DMS53 (cell line): ENCODE results near the gene ARVCF.

Experiments used
- DNase-seq: peaks from one replicate; lab custom pipeline; 2025; lab: John Stamatoyannopoulos, UW

ARVCF gene

DNA sequence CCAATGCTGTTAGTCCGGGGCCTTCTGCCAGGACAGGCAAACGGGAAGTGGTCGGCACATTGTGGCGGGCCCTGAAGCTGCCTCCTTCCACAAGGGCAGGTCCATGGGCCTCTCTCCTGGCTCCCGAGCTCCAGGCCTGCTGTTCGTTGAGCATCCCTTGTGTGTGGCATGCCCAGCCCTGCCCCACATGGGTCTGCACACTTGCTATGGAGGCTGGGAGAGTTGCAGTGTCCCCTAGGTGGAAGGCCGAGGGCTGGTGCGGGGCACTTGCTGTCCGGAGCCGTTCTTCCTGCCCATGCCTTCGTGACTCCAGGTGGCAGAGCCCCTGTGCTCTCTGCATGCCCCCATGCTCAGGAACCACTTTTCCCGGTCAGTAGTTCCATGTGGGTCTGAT is 37.4 kb upstream of the ARVCF start:
- DNase-seq, result no peak

DNA sequence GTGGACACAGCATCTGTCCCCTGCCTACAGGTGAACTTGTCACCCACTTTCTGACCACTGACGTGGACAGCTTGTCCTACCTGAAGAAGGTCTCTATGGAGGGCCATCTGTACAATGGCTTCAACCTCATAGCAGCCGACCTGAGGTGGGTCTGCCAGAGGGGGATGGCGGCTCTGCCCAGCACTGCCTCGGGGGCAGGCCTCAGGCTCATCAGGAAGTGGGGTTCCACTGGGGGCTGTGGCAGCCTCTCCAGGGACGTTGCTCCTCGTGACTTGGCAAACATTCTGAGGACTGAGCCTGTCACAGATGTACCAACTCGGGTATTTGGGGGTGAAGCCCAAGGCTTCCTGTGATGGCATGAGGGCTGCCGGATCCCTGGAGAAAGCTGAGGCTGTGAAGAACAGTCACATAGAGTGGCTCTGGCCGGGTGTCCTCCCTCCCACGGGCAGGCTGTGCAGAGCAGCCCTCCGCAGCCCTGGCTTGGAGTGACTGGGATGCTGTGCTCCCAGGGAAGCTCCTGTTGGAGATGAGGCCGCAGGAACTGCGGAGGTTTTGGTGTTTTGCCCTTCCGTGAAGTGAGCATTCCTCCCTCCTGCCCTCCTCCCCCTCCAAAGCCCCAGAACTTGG is 36.9 kb upstream of the ARVCF start:
- DNase-seq, result no peak

DNA sequence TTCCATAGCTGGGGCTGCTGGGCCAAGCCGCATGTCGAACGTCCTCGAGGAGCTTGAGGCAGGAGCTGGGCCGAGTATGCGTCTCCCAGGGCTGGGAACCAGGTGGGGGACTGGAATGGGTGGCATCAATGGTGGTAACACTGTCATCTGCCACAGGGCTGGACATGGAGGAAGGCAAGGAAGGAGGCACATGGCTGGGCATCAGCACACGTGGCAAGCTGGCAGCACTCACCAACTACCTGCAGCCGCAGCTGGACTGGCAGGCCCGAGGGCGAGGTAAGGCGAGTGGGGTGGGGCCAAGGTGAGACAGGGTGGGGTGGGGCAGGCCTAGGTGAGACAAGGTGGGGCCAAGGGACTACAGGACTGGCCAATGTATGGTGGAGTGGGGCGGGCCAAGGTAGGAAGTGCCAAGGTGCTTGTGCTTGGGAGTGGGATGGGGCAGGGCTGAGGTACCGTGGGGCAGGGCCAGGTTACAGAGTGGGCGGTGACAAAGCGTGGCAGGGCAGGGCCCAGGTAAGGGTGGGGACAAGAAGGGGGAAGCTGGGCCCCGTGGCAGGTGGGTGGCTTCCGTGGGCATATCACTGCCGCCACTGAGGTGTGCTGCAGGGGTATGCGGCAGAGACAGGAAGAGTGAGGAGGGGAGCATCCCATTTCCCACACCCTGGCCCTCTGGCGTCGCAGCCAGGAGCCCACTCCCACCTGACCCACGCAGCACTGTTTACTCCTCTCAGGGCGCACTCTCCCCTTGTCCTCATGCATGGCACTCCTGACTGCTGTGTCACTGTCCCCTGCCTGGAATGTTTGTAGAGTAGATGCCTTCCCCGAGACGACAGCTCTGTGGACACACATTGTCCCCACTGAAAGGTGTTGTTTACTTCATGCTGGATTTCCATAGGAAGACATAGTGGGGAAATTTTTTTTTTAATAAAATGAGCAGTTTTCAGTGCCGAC is 36.0 kb upstream of the ARVCF start:
- DNase-seq, result no peak

DNA sequence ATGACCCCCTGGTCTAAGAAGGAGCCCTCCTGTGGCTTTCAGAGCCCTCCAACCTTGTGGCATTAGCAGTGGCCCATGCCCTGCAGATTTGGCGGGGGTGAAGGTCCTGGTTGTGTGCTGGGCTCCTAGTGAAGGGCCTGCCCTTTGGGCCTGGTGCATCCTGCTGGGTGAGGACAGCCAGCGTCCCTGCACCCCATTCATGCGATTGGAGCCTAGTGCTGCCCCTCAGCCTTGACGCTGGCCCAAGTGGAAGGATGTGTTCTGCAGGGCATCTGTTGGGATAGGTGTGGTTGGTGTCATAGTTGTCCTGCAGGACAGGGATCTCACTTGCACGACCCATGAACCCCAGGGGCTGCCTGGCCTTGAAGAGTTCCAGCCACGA is 35.3 kb upstream of the ARVCF start:
- DNase-seq, result no peak

DNA sequence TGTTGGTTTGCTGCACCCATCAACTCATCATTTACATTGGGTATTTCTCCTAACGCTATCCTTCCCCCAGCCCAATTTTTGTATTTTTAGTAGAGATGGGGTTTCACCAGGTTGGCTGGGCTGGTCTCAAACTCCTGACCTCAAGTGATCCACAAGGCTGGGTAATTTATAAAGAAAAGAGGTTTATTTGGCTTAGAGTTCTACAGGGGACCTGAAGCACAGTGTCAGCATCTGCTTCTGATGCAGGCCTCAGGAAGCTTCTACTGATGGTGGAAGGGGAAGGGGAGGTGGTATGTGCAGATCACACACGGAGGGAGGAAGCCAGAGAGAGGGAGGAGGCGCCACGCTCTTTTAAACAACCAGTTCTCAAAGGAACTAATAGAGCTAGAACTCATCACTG is 30.1 kb upstream of the ARVCF start:
- DNase-seq, result no peak

DNA sequence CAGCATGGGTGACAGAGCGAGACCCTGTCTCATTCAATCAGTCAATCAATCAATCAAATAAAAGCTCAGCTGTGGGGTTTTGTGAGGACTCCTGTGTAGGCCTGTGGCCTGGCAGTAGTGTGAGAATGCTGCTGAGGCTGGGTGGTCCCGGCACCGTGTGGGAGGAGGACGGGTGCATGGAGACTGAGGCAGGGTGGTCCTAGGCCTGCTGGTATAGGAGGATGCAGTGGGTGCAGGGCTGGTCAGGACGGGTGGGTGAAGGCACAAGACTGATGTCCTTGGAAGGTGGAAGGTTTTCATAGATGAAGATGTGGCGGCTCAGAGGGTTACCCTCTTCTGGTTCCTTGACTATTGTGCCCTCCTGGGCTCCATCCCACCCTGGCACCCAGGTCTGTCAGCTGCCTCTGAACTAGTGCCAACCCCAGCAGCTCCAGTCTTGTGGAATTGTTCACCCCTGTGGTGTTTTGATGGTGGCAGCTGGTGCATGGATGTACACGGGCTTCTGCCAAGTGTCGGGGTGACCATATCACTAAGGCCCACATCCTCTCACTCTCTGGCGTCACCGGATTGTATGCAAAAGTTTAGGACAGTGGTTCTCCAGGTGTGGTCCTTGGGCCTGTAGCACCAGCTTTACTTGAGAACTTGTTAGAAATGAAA is 28.0 kb upstream of the ARVCF start:
- DNase-seq, result no peak

DNA sequence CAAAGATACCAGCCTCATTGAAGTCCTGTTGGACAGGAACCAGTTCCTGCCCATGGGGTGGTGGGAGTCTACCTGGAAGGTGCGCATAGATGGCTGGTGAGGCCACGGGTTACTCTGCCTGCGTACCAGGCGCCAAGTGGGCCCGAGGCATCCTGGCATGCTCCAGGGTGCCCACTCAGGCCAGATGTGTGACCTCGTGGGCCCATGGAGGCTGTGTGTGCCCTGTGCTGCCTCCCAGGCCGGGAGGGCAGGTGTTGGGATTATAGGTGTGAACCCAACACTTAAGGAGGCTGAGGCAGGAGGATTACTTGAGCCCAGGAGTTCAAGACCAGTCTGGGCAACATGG is 27.3 kb upstream of the ARVCF start:
- no peak for DNase-seq

DNA sequence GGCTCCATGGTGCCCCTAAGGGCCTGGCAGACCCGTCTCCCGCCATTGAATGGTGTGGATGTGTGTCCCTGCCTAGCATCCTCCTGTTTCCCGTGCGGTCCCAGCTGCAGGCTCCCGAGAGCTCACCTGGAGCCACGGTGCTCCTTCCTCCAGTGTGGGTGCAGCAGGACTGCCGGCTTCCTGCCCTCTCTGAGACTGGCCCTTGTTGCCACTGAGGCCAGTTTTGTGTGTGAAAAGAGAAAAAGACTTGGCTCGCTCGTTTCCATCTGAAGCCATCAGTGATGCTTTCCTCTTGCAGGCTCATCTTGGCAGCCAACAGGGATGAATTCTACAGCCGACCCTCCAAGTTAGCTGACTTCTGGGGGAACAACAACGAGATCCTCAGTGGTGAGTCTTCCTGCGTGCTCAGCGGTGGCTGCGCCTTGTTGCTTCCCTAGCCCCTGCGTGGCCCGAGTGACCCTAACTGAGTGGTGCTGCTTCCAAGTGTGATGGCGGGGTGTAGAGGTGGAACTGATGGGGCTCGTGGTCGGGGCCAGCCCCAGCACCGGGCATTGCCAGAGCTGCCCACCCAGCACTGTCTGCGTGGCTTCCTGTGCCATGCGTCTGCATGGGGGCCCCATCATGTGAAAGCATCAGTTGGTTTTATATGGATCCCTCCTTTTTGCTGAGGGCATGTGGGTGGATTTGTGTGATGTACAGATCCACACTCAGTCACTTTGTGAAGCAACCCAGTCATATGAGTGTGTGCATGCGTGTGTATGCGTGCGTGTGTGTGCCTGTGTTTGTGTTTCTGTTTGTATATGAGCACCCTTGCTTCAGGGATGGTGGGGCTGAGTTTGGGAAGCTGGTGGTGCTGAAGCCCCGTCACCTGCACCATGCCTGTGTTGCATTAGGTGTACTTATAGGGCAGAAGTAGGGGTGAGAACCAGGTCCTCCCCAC is 26.7 kb upstream of the ARVCF start:
- no peak for DNase-seq

DNA sequence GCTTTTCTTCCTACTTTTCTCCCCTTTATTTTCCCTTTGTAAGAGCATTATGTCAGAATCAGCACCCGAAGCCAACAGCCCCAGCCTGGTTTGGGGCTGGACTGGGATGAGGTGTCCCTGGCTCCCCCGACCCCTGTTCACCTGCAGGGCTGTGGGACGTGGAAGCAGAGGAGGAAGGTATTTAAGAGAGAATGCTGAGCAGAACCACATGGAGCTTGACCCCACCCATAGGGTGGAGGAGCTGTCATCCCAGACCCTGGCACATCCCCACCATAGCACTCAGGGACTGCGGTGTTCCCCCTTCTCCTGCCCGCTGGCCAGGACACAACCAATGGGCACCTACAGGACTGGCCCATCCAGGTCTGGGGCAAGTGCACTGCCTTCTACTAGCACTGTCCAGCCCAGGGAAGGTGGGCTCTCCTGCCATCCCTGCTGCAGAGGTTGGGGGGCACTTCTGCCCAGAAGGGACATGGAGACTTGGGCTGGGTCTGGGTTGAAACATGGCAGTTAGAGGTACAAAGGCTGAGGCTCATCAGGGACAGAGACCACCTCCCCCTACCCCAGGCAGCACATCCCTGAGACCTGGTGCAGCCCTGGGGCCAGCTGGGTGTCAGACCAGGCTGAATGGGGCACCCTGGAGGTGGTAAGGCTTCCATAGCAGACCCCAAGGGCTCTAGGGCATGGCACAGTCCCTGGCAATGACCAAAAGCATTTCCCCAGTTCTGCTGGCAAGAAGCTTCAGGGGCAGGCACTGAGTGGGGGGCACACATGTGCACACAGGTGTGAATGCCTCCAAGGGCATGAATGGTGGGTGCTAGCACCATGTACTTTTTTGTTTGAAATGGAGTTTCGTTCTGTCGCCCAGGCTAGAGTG is 23.9 kb upstream of the ARVCF start:
- no peak for DNase-seq

DNA sequence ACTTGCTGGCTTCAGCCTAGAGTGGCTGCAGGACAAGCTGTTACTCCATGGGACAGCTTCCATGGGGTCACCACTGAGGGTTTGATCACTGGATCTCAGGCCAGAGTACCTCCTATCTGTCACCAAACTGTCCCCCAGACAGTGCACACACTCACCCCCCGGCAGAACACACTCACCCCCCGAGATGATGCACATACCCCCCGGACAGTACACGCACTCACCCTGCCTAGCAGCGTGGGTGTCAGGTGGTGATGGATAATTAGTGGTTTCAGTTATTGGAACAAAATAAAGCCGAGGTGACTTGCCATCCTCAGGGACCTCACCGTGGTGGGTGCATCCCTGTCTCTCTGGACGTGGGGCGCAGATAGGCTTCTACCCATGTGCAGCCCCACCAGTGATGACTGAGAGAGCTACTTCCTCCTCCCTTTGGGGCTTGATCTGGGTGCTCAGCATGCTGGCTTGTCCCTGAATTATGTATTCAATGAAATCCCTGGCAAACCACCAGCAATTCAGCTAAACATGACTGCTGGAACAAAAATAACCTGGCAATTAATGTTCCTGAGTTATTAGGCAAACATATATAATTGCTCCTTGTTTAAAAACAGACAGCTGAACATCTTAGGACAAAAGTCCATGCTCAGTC is 23.2 kb upstream of the ARVCF start:
- no peak for DNase-seq

DNA sequence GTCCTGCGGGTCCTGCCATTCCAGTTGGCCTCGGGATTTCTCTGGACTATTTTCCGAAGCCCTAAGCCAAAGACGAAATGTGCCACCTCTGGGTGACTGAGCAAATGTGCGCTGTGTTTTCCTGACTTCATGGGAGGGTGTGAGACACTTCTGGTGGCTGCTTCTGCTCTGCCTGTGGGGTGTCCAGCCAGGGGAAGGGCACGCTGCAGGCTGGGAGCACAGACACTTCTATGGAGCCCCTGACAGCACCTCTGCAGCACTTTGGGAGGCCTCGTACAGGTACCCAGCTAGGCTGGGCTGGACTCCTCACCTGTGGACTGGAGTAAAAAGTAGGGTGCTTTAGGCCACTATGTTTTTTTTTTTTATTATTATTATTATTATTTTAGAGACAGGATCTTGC is 22.0 kb upstream of the ARVCF start:
- DNase-seq, result no peak

DNA sequence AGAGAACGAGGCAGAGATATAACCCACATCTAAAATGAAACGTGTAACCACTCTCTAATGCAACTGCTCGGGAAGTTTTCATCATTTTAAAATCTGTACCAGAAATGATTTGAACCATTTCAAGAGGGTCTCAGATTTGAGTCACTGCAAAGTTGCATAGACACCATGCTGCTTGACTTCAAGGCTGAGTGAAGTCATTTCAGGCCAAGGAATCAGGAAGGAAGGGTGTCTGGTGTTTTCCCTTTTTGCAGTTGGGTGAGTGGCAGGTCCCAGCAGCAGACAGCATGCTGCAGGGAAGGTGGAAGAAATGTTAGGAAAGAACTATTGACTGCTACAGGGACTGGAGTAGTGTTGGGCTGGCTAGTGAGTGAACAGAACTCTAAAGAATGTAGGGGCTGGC is 20.8 kb upstream of the ARVCF start:
- DNase-seq, result no peak

DNA sequence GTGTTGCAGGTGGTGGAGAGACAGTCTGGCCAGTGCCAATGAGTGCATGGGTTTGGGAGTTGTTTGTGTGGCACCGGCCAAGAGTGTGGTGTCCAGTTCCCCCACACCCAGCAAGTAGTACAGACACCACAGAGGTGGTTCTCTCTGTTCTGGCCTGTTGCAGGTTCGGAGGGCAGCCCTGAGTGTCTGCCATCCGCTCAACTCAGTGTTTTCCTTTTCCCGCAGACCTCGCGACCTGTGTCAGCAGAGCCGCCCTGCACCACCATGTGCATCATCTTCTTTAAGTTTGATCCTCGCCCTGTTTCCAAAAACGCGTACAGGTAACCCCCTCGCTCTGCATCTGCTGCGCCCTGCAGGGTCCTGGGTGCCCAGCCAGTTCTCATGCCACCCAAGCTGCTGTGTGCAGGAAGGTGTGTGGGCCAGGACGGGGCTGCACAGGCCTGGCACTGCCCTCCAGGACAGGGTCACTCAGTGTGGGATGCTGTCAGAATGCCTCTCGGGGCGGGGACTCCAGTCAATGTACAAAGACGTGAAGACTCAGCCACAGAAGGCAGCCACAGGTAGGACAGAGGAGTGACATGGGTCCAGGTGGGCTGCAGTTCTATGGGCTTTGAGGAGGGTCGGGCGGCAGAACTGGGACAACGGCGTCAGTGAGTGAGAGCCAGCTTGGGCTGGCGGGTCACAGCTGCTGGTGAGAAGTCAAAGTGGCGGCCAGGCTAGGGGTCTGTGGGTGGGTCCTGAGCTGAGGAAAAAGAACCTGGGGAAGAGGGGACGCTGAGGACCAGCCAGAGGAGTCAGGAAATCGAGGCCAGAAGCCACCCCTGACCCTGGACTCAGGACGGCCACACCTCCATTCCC is 20.1 kb upstream of the ARVCF start:
- no peak for DNase-seq

DNA sequence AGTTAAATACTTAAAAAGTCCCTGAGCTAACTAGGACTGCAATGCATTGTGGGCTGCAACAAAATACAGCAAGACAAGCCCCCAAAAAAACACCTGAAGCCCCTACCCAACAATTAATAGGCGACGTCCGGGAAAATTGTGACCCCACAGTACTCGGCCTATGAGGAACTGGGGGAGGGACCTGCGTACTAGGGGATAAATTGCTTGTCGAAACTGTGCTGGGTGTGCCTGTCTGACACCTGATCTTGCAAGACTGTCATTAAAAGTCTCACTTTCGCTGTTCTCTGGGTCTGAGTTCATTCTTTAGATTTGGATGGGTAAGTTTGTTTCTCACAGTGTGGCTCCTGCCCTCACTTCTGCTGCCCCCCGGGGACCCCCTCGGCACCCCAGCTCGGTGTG is 19.5 kb upstream of the ARVCF start:
- no peak for DNase-seq

DNA sequence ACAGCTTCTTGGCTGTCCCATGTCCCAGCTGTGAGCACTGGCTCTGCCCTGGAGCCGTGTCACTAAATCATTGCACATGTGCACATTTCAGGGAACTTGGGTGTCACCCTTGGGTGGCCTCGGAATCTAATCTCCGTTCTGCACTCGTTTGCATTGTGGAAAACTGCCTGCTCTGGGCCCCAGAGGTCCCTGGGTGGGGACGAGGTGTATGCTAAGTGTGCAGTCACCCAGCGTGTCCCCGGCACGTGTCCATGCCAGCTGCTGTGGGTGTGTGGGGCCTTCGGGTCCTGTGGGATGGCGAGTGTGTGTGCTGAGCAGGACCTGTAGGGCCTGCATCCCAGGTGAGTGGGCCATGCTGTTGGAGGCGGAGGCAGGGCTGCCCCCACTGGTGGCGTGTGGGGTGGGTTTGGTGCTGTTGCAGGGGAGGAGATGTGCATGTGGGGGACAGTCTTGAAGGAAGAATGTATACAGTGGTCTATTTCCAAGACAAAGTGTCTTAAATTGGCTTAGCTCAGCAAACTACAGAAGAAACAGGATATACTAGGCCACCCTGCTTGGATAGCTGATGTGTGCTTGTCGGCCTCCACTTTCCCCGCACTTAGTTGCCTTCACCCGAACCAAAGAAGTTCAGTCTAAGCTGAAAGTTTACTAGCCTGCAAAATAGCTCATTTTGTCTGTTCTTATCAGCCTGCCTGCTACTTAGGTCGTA is 18.9 kb upstream of the ARVCF start:
- DNase-seq, result no peak

DNA sequence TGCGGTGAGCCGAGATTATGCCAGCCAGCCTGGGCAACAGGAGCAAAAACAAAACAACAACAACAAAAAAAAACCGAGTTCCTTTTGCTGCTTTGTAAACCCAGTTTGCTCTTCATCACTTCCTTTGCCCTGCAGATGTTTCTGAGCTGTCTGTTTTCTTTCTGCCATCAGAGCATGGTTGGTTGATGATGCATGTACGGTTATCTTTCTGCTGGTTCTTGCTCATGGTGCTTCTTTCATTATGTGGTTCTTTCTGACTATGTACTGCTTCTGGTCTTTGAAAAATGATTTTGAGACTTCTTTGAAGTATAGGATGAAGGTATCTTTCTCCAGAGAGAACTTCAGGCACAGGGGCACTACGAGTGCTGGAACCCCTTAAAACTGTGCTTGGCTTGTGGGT is 17.5 kb upstream of the ARVCF start:
- DNase-seq, result no peak

DNA sequence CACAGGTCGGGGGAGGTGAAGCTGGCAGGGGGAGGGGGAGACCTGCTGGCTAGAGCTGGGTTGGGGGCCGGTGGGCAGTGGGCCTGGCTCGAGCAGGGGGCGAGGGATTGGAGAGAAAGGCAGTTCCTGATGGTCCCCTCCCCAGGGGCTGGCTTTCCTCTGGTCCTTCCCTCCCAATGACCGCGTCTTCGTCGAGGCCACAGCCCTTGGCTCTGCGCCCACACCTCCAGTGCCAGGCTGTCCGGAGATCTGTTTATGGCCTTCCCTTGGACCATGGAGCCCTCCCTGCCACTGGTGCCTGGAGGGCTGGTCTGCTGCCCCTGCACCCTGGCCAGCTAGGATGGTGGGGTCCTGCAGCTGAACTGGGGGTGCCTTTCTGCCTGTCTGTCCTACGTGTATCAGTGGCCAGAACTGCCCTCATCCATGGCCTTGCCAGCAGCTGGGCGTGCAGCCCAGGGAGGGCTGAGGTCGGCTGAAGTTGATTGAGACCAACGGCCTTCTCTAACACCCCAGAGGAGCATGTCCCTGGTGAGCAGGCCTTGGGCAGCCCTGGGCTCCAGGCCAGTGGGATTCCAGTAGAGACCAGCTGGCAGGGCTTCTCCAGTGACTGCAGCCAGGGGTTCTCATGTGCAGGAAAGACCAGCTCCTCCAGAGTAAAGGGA is 16.6 kb upstream of the ARVCF start:
- DNase-seq, result no peak

DNA sequence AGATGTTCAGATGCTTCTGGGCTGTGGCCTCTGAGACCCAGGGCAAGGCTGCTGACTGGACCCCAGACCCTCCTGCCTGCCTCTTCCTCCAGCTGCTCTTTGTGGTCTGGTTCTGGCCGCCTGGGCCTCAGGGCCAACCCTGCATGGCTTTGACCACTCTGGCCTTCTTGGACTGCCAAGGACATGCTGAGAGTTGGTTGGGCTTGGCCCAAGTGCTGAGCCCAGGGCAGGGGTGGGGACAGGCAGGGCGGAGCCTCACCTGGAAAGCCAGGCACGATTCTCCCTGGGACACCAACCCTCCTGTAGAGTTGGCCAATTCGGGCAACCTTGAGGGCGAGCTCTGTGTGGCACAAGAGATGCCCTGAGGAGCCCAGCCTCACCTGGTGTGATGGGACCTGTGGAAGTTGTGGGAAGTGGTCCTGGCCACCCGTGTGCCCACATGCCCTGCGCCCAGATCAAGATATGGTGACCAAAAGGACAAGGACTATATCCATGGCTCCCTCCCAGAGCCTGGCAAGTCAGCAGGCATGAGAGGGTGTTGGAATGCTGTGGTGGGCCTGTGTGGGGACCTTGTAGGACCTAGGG is 15.9 kb upstream of the ARVCF start:
- no peak for DNase-seq
